Osteocyte (in vitro differentiated cells): ENCODE measurements around the gene PHLDB2. TPM values are rescaled to one million over a fixed set of nuclear protein-coding genes. Genes with fewer than 3 reads are reported as not detected.

Experiments used
- DNase-seq: peaks from one replicate; pipeline ENCODE4 v3.0.0; 2021; ENCODE audit warnings: mixed read lengths; ENCODE audit not compliant: unreplicated experiment; ENCODE audit errors: extremely low spot score
- H3K27ac Mint-ChIP-seq: one replicate; pipeline ENCODE4 v1.8.0; 2021; ENCODE audit warnings: mild to moderate bottlenecking, mixed read lengths; ENCODE audit not compliant: unreplicated experiment
- H3K27me3 Mint-ChIP-seq: one replicate; pipeline ENCODE4 v1.8.0; 2021; ENCODE audit warnings: mixed read lengths; ENCODE audit not compliant: unreplicated experiment
- H3K36me3 Mint-ChIP-seq: one replicate; pipeline ENCODE4 v1.8.0; 2021; ENCODE audit warnings: mixed read lengths; ENCODE audit not compliant: unreplicated experiment
- H3K4me1 Mint-ChIP-seq: one replicate; pipeline ENCODE4 v1.8.0; 2021; ENCODE audit warnings: mixed read lengths; ENCODE audit not compliant: unreplicated experiment
- H3K4me3 Mint-ChIP-seq: one replicate; pipeline ENCODE4 v1.8.0; 2021; ENCODE audit warnings: mild to moderate bottlenecking, moderate library complexity, mixed read lengths; ENCODE audit not compliant: unreplicated experiment
- H3K9me3 Mint-ChIP-seq: one replicate; pipeline ENCODE4 v1.8.0; 2021; ENCODE audit warnings: mixed read lengths; ENCODE audit not compliant: unreplicated experiment
- total RNA-seq: library from RNA; stranded (reverse); gene quantifications from 2 replicates; pipeline ENCODE4 v1.2.1, GENCODE V29; 2021
- TF ChIP-seq, protein P1 (sequence below): fragments of 200-600 bp; sonication (generic); IDR thresholded peaks from 2 replicates; pipeline ENCODE4 v1.5.0; 2021; ENCODE audit warnings: antibody characterized with exemption, mild to moderate bottlenecking, moderate library complexity

PHLDB2 gene
- total RNA-seq, 1 donor from 2014 or later: 134 TPM

DNA sequence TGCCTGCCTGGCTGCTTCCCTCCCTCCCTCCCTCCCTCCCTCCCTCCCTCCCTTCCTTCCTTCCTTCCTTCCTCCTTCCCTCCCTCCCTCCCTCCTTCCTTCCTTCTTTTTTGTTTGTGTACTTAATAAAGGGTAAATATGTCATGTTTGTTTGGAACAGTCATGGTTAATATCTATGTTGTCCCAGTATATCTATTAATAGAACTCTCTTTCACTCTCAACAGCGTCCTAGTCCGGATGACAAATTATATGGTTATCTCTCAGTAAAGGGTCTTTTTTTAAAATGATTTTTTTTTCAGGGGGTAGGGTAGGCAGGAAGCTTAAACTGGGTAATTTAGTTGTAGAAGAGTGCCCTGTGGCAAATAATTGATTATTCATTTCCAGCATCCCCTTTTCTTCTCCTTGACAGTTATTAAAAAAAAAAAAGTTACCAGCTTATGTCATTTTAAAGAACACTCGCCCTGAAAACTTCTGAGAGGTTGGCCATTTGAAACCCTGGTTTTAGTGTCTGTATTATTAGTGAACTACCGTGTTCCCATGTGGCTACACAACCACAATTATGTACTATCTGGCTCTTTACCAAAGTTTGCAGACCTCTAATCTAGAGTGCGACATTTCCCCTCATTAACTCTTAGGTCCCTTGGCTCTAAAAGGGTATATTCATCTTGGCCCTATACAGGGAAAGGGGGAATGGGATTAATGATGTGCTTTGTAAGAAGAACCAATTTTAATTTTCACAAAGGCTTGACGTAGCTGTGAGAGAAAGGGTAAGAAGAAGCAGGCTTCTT, 153.3 kb downstream of the PHLDB2 start:
- TF ChIP-seq, protein P1, sequence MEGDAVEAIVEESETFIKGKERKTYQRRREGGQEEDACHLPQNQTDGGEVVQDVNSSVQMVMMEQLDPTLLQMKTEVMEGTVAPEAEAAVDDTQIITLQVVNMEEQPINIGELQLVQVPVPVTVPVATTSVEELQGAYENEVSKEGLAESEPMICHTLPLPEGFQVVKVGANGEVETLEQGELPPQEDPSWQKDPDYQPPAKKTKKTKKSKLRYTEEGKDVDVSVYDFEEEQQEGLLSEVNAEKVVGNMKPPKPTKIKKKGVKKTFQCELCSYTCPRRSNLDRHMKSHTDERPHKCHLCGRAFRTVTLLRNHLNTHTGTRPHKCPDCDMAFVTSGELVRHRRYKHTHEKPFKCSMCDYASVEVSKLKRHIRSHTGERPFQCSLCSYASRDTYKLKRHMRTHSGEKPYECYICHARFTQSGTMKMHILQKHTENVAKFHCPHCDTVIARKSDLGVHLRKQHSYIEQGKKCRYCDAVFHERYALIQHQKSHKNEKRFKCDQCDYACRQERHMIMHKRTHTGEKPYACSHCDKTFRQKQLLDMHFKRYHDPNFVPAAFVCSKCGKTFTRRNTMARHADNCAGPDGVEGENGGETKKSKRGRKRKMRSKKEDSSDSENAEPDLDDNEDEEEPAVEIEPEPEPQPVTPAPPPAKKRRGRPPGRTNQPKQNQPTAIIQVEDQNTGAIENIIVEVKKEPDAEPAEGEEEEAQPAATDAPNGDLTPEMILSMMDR: no peak
- H3K4me1 Mint-ChIP-seq: peaks cover 27% of the 10 kb centered on the region
- H3K4me3 Mint-ChIP-seq: no peak overlapping the region
- no peaks in the 10 kb centered on the region for H3K9me3 Mint-ChIP-seq
- H3K36me3 Mint-ChIP-seq: no peaks in the 10 kb centered on the region
- DNase-seq: no peak
- no peaks in the 10 kb centered on the region for H3K27me3 Mint-ChIP-seq
- no peak overlapping the region for H3K27ac Mint-ChIP-seq

DNA sequence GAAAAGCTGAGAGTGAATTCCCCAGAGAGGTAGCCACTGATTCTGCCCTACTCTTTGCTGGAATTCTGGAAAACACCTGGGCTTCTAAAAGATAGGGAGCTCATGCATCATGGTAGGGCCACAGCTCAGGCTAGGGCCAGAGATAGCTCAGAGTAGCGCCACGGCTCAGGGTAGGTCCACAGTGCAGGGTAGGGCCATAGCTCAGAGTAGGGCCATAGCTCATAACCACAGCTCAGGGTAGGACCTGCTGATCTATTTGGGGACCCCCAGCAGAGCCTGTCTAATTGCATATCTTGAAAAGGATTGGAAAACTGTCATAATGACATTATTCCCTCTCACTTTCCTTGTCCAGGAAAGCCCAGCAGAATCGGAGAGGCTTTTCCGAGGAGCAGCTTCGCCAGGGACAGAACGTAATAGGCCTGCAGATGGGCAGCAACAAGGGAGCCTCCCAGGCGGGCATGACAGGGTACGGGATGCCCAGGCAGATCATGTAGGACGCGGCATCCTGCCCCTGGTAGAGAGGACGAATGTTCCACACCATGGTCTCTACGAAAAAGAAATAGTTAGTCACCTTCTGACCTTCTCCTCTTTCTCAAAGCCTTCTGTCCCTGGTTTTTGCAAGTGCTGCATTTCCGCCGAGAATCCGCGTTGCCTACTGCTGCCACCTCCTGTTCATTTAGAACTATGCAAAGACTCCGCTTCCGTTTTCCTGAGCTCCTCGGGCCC, 154.2 kb downstream of the PHLDB2 start:
- Mint-ChIP-seq H3K4me1 (peaks cover 22% of the 10 kb centered on the region), H3K27ac (no peak overlapping the region), H3K36me3 (no peaks in the 10 kb centered on the region), H3K4me3 (no peak overlapping the region), H3K27me3 (no peaks in the 10 kb centered on the region), H3K9me3 (no peaks in the 10 kb centered on the region)
- no peak for DNase-seq
- TF ChIP-seq, protein P1: peak; percentile 88

DNA sequence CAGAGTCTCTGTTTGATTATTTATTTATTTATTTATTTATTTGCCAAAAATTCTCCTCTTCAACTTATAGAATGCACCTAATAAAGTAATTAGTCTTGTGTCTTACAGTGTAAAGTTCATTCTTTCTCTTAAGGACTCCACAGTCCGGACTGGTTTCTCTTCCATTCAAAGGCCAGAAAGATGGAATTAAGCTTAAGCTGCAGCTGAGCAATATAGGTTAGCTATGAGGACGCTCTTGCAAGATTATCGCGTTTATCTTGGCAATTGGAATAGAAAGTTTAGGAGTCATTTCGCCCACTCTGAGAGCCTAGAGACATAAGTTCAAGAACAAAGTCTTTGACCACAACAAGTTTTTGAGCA, 154.7 kb downstream of the PHLDB2 start:
- DNase-seq: no peak
- peaks cover 22% of the 10 kb centered on the region for H3K4me1 Mint-ChIP-seq
- H3K4me3 Mint-ChIP-seq: no peak overlapping the region

GRCh38 chr3:112017091-112017490, 158.0 kb downstream of the PHLDB2 start:
- Mint-ChIP-seq H3K4me3 (no peak overlapping the region), H3K4me1 (peaks cover 5% of the 10 kb centered on the region), H3K9me3 (peaks cover 8% of the 10 kb centered on the region), H3K27ac (no peak overlapping the region), H3K27me3 (no peaks in the 10 kb centered on the region), H3K36me3 (no peaks in the 10 kb centered on the region)
- TF ChIP-seq, protein P1: no peak
- DNase-seq: no peak

More for the DNA sequence above, 154.7 kb downstream of the PHLDB2 start:
- Mint-ChIP-seq H3K27me3 (no peaks in the 10 kb centered on the region), H3K27ac (no peak overlapping the region), H3K36me3 (no peaks in the 10 kb centered on the region), H3K9me3 (no peaks in the 10 kb centered on the region)
- TF ChIP-seq, protein P1: no peak

GRCh38 chr3:112018712-112019111, 159.6 kb downstream of the PHLDB2 start:
- no peak overlapping the region for H3K27ac Mint-ChIP-seq
- H3K9me3 Mint-ChIP-seq: peaks cover 9% of the 10 kb centered on the region
- no peak overlapping the region for H3K4me3 Mint-ChIP-seq
- no peaks in the 10 kb centered on the region for H3K27me3 Mint-ChIP-seq
- no peaks in the 10 kb centered on the region for H3K36me3 Mint-ChIP-seq
- no peaks in the 10 kb centered on the region for H3K4me1 Mint-ChIP-seq
- no peak for DNase-seq
- TF ChIP-seq, protein P1: no peak
